HEK293 (cell line): Measurements from ENCODE around the gene PACRG.

Experiments
- CTCF ChIA-PET: fragments of 350-600 bp; formaldehyde crosslinking; extraction: SDS; loops from one replicate; lab custom pipeline; 2021; ENCODE audit warnings: antibody characterized with exemption; lab: Yijun Ruan, JAX
- POLR2A ChIA-PET: fragments of 300-600 bp; formaldehyde crosslinking; extraction: SDS; loops from one replicate; lab custom pipeline; 2020; ENCODE audit warnings: antibody characterized with exemption, inconsistent platforms; lab: Yijun Ruan, JAX
- H3K27ac ChIP-seq: fragments of 200-500 bp; sonication (Bioruptor generic); 2 replicates; pipeline ENCODE4 v1.5.1; 2014; ENCODE audit warnings: low read depth, low read length, control low read depth, inconsistent platforms; ENCODE audit errors: extremely low read depth
- H3K36me3 ChIP-seq, 2 experiments: fragments of 200-500 bp in 1 of 2; sonication (Bioruptor generic) in 1 of 2; 1 replicate in 1 of 2; 2 replicates in 1 of 2; pipeline ENCODE4 v1.5.1; 2014 to 2017; ENCODE audit warnings: inconsistent platforms in 2 of 2, low read length in 2 of 2; ENCODE audit not compliant: control insufficient read depth in 2 of 2, insufficient read depth in 1 of 2
- H3K4me1 ChIP-seq: fragments of 200-500 bp; sonication (Bioruptor generic); 2 replicates; pipeline ENCODE4 v1.5.1; 2014; ENCODE audit warnings: mild to moderate bottlenecking, low read length, inconsistent platforms; ENCODE audit not compliant: control insufficient read depth, insufficient read depth
- H3K4me3 ChIP-seq: 2 replicates; pipeline ENCODE4 v1.5.1; 2011; ENCODE audit warnings: low read depth, mild to moderate bottlenecking, control low read depth, low read length, moderate library complexity
- H3K9me3 ChIP-seq: fragments of 200-500 bp; sonication (Bioruptor generic); 2 replicates; pipeline ENCODE4 v1.5.1; 2014; ENCODE audit warnings: low read depth, low read length, inconsistent platforms; ENCODE audit not compliant: control insufficient read depth, insufficient read depth
- KLF10 ChIP-seq: fragments of 450-650 bp; IDR thresholded peaks from 2 replicates; pipeline ENCODE4 v1.5.1; 2018; ENCODE audit warnings: missing biosample characterization, mild to moderate bottlenecking, missing genetic modification characterization
- KLF16 ChIP-seq: fragments of 450-650 bp; formaldehyde crosslinking; IDR thresholded peaks from 2 replicates; pipeline ENCODE4 v1.5.1; 2017; ENCODE audit warnings: missing biosample characterization, missing genetic modification characterization
- SCRT2 ChIP-seq: fragments of 450-650 bp; formaldehyde crosslinking; IDR thresholded peaks from 2 replicates; pipeline ENCODE4 v1.5.1; 2016; ENCODE audit warnings: missing biosample characterization, missing genetic modification characterization
- ZBTB26 ChIP-seq: fragments of 450-650 bp; formaldehyde crosslinking; optimal IDR thresholded peaks from 2 replicates; pipeline ENCODE3; 2016; ENCODE audit warnings: missing biosample characterization, mild to moderate bottlenecking, missing genetic modification characterization
- ZIC2 ChIP-seq: fragments of 450-650 bp; formaldehyde crosslinking; IDR thresholded peaks from 2 replicates; pipeline ENCODE4 v1.5.1; 2016; ENCODE audit warnings: missing biosample characterization, missing genetic modification characterization
- ZNF114 ChIP-seq: fragments of 450-650 bp; formaldehyde crosslinking; IDR thresholded peaks from 2 replicates; pipeline ENCODE4 v1.5.0; 2017; ENCODE audit warnings: missing biosample characterization, missing genetic modification characterization
- ZNF140 ChIP-seq: fragments of 450-650 bp; formaldehyde crosslinking; IDR thresholded peaks from 2 replicates; pipeline ENCODE4 v1.5.1; 2016; ENCODE audit warnings: missing biosample characterization, missing genetic modification characterization
- ZNF148 ChIP-seq: fragments of 450-650 bp; formaldehyde crosslinking; IDR thresholded peaks from 2 replicates; pipeline ENCODE4 v1.5.0; 2017; ENCODE audit warnings: missing biosample characterization, missing genetic modification characterization, borderline replicate concordance
- ZNF155 ChIP-seq: fragments of 450-650 bp; formaldehyde crosslinking; IDR thresholded peaks from 2 replicates; pipeline ENCODE4 v1.5.1; 2016; ENCODE audit warnings: missing biosample characterization, missing genetic modification characterization
- ZNF221 ChIP-seq: fragments of 450-650 bp; formaldehyde crosslinking; IDR thresholded peaks from 2 replicates; pipeline ENCODE4 v1.5.1; 2017; ENCODE audit warnings: missing biosample characterization, missing genetic modification characterization, borderline replicate concordance
- ZNF223 ChIP-seq: fragments of 450-650 bp; formaldehyde crosslinking; IDR thresholded peaks from 2 replicates; pipeline ENCODE4 v1.5.1; 2016; ENCODE audit warnings: missing biosample characterization, missing genetic modification characterization
- ZNF23 ChIP-seq: fragments of 450-650 bp; formaldehyde crosslinking; IDR thresholded peaks from 2 replicates; pipeline ENCODE4 v1.5.1; 2016; ENCODE audit warnings: missing biosample characterization, missing genetic modification characterization, borderline replicate concordance
- ZNF248 ChIP-seq: fragments of 450-650 bp; formaldehyde crosslinking; IDR thresholded peaks from 2 replicates; pipeline ENCODE4 v1.5.1; 2017; ENCODE audit warnings: missing biosample characterization, missing genetic modification characterization
- ZNF292 ChIP-seq: fragments of 450-650 bp; formaldehyde crosslinking; IDR thresholded peaks from 2 replicates; pipeline ENCODE4 v1.5.1; 2016; ENCODE audit warnings: low read depth, missing biosample characterization, missing genetic modification characterization, borderline replicate concordance
- ZNF391 ChIP-seq: fragments of 450-650 bp; formaldehyde crosslinking; IDR thresholded peaks from 2 replicates; pipeline ENCODE4 v1.5.1; 2016; ENCODE audit warnings: low read depth, missing biosample characterization, missing genetic modification characterization, borderline replicate concordance
- ZNF423 ChIP-seq: fragments of 450-650 bp; formaldehyde crosslinking; IDR thresholded peaks from 2 replicates; pipeline ENCODE4 v1.5.1; 2016; ENCODE audit warnings: missing biosample characterization, missing genetic modification characterization
- ZNF513 ChIP-seq: fragments of 450-650 bp; IDR thresholded peaks from 2 replicates; pipeline ENCODE4 v1.5.1; 2018; ENCODE audit warnings: missing biosample characterization, missing genetic modification characterization
- ZNF521 ChIP-seq: fragments of 450-650 bp; formaldehyde crosslinking; IDR thresholded peaks from 2 replicates; pipeline ENCODE4 v1.5.1; 2017; ENCODE audit warnings: missing biosample characterization, mild to moderate bottlenecking, missing genetic modification characterization
- ZNF529 ChIP-seq: fragments of 450-650 bp; formaldehyde crosslinking; IDR thresholded peaks from 2 replicates; pipeline ENCODE4 v1.5.1; 2017; ENCODE audit warnings: missing genetic modification characterization, missing biosample characterization; ENCODE audit not compliant: insufficient replicate concordance
- ZNF530 ChIP-seq: fragments of 450-650 bp; formaldehyde crosslinking; IDR thresholded peaks from 2 replicates; pipeline ENCODE4 v1.5.1; 2016; ENCODE audit warnings: low read depth, missing biosample characterization, missing genetic modification characterization
- ZNF561 ChIP-seq: fragments of 450-650 bp; IDR thresholded peaks from 2 replicates; pipeline ENCODE4 v1.5.1; 2018; ENCODE audit warnings: missing biosample characterization, missing genetic modification characterization, borderline replicate concordance
- ZNF596 ChIP-seq: fragments of 450-650 bp; IDR thresholded peaks from 2 replicates; pipeline ENCODE4 v1.5.0; 2018; ENCODE audit warnings: missing biosample characterization, mild to moderate bottlenecking, missing genetic modification characterization, moderate library complexity
- ZNF692 ChIP-seq: fragments of 450-650 bp; formaldehyde crosslinking; IDR thresholded peaks from 2 replicates; pipeline ENCODE4 v1.5.1; 2016; ENCODE audit warnings: missing biosample characterization, missing genetic modification characterization
- ZNF777 ChIP-seq: fragments of 450-650 bp; formaldehyde crosslinking; IDR thresholded peaks from 2 replicates; pipeline ENCODE4 v1.5.1; 2017; ENCODE audit warnings: missing biosample characterization, missing genetic modification characterization, borderline replicate concordance
- ZSCAN18 ChIP-seq: fragments of 450-650 bp; formaldehyde crosslinking; IDR thresholded peaks from 2 replicates; pipeline ENCODE4 v1.5.1; 2016; ENCODE audit warnings: missing biosample characterization, missing genetic modification characterization
- ZSCAN23 ChIP-seq: fragments of 450-650 bp; formaldehyde crosslinking; IDR thresholded peaks from 2 replicates; pipeline ENCODE4 v1.5.1; 2016; ENCODE audit warnings: missing biosample characterization, missing genetic modification characterization

The PACRG gene

GRCh38 chr6:162680367-162680766, 47.4 kb upstream of the PACRG start:
- H3K27ac ChIP-seq = no peak overlapping the region
- no peaks in the 10 kb centered on the region for H3K4me1 ChIP-seq
- no peaks in the 10 kb centered on the region for H3K36me3 ChIP-seq
- POLR2A ChIA-PET = interaction anchor here (0.6 kb wide), 1 partner anchor 876 kb away, joined by 4 read pairs; no protein-coding TSS in a partner anchor
- CTCF ChIA-PET = interaction anchor here (0.6 to 0.7 kb wide), 2 partner anchors 22 to 37 kb away, joined by 3 to 4 read pairs; no protein-coding TSS in a partner anchor
- TF ChIP-seq ZNF692 (tag by site-specific recombination) (no peak), KLF10 (tag by site-specific recombination) (no peak), ZNF513 (no peak), ZNF140 (tag by site-specific recombination) (no peak), ZNF521 (tag by site-specific recombination) (no peak), ZNF221 (tag by site-specific recombination) (no peak), ZIC2 (tag by site-specific recombination) (no peak), ZNF23 (tag by site-specific recombination) (no peak), ZNF114 (tag by site-specific recombination) (no peak), ZNF148 (no peak), ZNF777 (tag by site-specific recombination) (no peak), ZSCAN18 (tag by site-specific recombination) (no peak), ZNF223 (tag by site-specific recombination) (no peak), ZNF292 (tag by site-specific recombination) (no peak), ZSCAN23 (tag by site-specific recombination) (no peak)
- H3K9me3 ChIP-seq = no peaks in the 10 kb centered on the region
- H3K4me3 ChIP-seq = no peak overlapping the region

- ChIA-PET POLR2A (interaction anchor here (0.6 kb wide), 1 partner anchor 875 kb away, joined by 4 read pairs; no protein-coding TSS in a partner anchor), CTCF (interaction anchor here (0.6 to 0.7 kb wide), 2 partner anchors 21 to 37 kb away, joined by 3 to 4 read pairs; no protein-coding TSS in a partner anchor)
- Histone ChIP-seq H3K4me1 (no peaks in the 10 kb centered on the region), H3K27ac (no peak overlapping the region), H3K9me3 (no peaks in the 10 kb centered on the region), H3K4me3 (no peak overlapping the region), H3K36me3 (no peaks in the 10 kb centered on the region)
- TF ChIP-seq ZNF596 (tag by site-specific recombination) = no peak
- no peak for TF ChIP-seq ZNF248 (tag by site-specific recombination)
- TF ChIP-seq SCRT2 = no peak
- TF ChIP-seq ZBTB26 (tag by site-specific recombination) = no peak
- no peak for TF ChIP-seq ZNF529 (tag by site-specific recombination)
- no peak for TF ChIP-seq ZNF155 (tag by site-specific recombination)
- TF ChIP-seq KLF16 (tag by site-specific recombination) = no peak
- TF ChIP-seq ZNF530 (tag by site-specific recombination) = no peak
- TF ChIP-seq ZNF423 (tag by site-specific recombination) = no peak
- no peak for TF ChIP-seq ZNF391 (tag by site-specific recombination)
- TF ChIP-seq ZNF561 (tag by site-specific recombination) = no peak
- no peak for TF ChIP-seq ZNF513
These were observed 46.9 kb upstream of the PACRG start for GRCh38 chr6:162680871-162681270.
